ENCODE data around the gene STX4. TPM values are rescaled to one million over a fixed set of nuclear protein-coding genes. Genes with fewer than 3 reads are reported as not detected.
A peak's percentile ranks its signal among the peaks of the same experiment; 100 is the strongest.

Gene STX4
- total RNA-seq, 2 donors from 2014 or later: 17.1 to 23.8 TPM

DNA sequence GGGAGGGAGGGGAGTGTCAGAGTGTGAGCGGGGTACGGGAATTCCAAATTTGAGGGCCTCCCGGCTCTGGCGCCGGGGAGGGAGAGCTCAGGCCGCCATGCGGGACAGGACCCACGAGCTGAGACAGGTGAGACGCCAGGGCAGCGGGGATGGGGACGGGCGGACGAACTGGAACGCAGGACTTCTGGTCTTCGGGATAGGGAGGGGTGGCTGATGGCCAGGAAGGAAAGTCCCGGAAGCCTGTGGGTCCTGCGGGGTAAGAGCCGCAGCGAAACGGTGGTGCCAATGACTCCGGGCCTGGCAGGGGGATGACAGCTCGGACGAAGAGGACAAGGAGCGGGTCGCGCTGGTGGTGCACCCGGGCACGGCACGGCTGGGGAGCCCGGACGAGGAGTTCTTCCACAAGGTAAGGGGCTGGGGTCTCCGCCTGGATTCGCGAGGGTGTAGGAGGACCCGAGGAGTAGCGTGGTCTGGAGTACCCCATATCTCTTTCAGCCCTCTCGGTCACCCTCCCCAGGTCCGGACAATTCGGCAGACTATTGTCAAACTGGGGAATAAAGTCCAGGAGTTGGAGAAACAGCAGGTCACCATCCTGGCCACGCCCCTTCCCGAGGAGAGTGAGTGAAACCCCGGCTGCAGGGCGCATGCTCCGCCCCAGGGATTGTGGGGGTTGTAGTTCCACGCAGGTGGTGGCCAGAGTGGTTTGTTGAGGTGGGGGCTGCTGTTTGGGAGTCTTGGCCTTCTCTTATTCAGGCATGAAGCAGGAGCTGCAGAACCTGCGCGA, 543 bp downstream of the STX4 start:
- Histone ChIP-seq H3K36me3 (peaks cover 41% of the 10 kb centered on the region), H3K27me3 (no peaks in the 10 kb centered on the region), H3K9me3 (no peaks in the 10 kb centered on the region), H3K27ac (peak overlapping the region; percentile 91 to 97), H3K4me3 (peak overlapping the region; percentile 77 to 81), H3K4me1 (peaks cover 0 to 15% of the 10 kb centered on the region in 2 donors)
- DNase-seq (ENCODE audit: low spot score): peak; percentile 94
- TF ChIP-seq, protein P1, sequence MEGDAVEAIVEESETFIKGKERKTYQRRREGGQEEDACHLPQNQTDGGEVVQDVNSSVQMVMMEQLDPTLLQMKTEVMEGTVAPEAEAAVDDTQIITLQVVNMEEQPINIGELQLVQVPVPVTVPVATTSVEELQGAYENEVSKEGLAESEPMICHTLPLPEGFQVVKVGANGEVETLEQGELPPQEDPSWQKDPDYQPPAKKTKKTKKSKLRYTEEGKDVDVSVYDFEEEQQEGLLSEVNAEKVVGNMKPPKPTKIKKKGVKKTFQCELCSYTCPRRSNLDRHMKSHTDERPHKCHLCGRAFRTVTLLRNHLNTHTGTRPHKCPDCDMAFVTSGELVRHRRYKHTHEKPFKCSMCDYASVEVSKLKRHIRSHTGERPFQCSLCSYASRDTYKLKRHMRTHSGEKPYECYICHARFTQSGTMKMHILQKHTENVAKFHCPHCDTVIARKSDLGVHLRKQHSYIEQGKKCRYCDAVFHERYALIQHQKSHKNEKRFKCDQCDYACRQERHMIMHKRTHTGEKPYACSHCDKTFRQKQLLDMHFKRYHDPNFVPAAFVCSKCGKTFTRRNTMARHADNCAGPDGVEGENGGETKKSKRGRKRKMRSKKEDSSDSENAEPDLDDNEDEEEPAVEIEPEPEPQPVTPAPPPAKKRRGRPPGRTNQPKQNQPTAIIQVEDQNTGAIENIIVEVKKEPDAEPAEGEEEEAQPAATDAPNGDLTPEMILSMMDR (IDR thresholded peaks at IDR 0.05): no peak

DNA sequence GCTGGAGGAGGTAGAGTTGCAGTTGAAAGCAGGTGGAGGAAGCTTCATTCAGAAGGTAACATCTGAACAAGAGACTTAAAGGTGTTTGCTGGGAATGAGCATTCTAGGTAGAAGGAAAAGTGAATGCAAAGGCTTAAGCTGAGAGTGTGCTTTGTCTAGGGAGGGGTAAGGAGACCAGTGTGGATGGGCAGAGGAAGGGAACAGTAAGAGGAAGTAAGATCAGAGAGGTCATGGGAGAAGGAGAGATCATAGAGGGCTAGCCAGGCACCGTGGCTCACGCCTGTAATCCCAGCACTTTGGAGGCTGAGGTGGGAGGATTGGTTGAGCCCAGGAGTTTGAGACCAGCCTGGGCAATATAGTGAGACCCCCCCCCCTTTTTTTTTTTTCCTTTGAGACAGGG, 3.3 kb downstream of the STX4 start:
- Histone ChIP-seq H3K27me3 (no peaks in the 10 kb centered on the region), H3K27ac (no peak overlapping the region), H3K4me3 (no peak overlapping the region), H3K9me3 (no peaks in the 10 kb centered on the region), H3K4me1 (peaks cover 0 to 15% of the 10 kb centered on the region in 2 donors), H3K36me3 (peaks cover 66% of the 10 kb centered on the region)
- DNase-seq (ENCODE audit: low spot score): no peak
- TF ChIP-seq, protein P1 (IDR thresholded peaks at IDR 0.05): no peak

DNA sequence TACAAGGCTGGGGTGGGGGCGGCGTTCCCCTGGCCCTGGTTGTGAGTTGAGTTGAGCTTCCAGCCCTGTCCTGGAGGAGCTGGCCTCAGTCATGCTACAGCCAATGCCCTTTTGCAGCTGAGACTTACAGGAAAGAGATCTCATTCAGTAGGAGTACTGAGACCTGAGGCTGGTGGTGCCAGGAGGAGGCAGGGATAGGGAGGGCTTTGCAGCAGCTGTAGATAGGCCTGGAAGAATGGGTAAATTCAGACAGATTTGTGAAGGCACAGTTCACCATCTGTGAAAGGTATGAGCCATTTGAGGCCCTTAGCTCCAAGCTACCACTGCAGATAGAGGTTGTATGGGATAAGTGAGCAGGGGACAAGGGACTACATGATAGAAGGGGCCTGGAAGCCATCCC, 5.6 kb downstream of the STX4 start:
- H3K36me3 ChIP-seq: peaks cover 80% of the 10 kb centered on the region
- H3K4me1 ChIP-seq: peaks cover 0 to 8% of the 10 kb centered on the region in 2 donors
- DNase-seq (ENCODE audit: low spot score): no peak
- no peaks in the 10 kb centered on the region for H3K27me3 ChIP-seq
- H3K9me3 ChIP-seq: no peaks in the 10 kb centered on the region
- no peak overlapping the region for H3K27ac ChIP-seq
- TF ChIP-seq, protein P1 (IDR thresholded peaks at IDR 0.05): no peak
- H3K4me3 ChIP-seq: no peak overlapping the region

DNA sequence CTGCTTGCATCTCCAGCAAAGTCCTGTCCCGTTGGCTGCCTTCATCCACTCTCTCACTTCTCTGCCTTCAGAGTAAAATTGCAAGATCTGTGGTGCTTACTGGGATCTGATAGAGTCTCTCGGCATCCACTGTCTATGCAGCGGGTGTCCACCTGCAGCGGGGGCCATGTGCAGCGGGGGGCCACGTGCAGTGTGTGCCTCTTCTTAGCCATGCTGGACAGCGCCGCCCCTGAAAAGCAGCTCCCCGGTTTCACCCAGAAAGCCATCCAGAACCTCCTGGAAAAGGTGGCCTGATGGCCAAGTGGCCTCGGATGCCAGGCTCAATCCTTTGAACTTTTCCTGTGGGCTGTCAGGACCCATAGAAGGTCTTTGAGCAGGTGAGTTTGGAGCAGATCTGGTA, 9.5 kb downstream of the STX4 start:
- Histone ChIP-seq H3K27me3 (no peaks in the 10 kb centered on the region), H3K27ac (no peak overlapping the region), H3K4me1 (no peaks in the 10 kb centered on the region), H3K9me3 (no peaks in the 10 kb centered on the region), H3K4me3 (no peak overlapping the region), H3K36me3 (peaks cover 49% of the 10 kb centered on the region)
- TF ChIP-seq, protein P1 (IDR thresholded peaks at IDR 0.05): no peak
- DNase-seq (ENCODE audit: low spot score): no peak

DNA sequence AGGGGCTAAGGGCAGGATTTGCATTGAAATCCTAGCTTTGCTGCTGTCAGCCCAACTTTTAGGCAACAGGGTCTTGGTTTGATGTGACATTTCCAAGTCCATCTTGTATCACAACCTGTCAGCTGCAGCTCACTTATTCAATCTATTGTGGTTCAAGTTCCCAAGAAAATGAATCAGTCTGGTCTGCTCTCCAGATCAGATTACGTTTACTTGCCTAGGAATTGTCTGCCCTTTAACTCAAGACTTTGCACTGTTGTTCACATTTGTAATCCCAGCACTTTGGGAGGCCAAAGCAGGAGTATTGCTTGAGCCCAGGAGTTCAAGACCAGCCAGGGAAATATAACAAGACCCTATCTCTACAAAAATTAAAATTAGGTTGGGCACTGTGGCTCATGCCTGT, 10.0 kb downstream of the STX4 start:
- Histone ChIP-seq H3K9me3 (no peaks in the 10 kb centered on the region), H3K27ac (no peak overlapping the region), H3K36me3 (peaks cover 44% of the 10 kb centered on the region), H3K4me1 (no peaks in the 10 kb centered on the region), H3K4me3 (no peak overlapping the region), H3K27me3 (no peaks in the 10 kb centered on the region)
- DNase-seq (ENCODE audit: low spot score): no peak
- TF ChIP-seq, protein P1 (IDR thresholded peaks at IDR 0.05): no peak

Data from right atrium auricular region (tissue), 2 donors.